ENCODE data around the gene TRIM7.

Gene TRIM7

DNA sequence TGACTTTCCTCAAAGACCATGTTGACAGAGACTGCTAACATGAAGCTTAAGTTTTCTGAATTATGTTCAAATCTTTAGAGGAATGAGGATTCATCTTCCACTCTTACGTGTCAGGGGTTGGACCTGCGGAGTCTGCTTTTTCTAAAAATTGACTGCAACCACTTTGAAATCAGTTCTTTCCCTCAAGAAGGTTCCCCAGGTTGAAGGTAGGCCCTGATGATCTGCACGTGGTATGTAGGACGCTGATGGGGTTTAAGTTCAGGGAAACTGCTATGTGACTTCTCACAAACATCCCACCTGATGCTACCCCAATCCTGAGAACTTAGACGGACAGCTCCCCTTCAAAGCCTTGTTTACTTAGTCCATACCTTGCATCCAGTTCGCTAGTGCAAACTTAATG, 31.5 kb upstream of the TRIM7 start:
- no peak overlapping the region for H3K4me3 ChIP-seq (ENCODE audit: low read length)

DNA sequence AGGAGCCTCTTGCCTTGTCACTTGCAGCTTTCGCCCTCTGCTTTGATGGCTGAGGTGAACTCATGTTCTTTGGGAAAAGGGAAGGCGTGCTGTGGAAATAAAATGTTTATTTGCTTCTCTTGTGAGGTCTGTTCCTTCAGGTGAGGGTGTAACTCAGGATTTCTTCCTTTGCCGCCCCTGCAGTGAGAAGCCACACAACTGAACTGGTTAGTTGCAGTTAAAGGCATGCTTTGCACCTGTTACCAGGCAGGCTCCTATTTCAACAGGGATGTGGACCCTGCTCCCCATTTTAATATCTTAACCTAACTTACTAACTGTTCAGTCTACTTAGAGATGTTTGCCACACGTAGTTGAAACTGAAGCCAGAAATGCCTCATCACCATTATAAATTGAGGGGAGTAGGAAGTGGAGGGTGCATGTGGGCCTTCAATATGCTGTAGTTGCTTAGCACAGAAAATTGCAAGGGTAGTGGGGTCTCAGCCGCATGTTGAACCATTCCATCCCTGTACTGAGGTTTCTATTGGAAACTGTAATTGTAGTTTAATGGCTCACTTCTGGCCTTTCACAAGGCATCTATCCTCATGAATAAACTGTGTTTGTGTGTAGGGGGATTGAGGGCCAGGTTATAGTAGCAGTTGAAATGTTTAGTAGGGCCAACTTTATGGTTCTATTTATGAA, 30.8 kb upstream of the TRIM7 start:
- TF ChIP-seq ZNF274 (IDR thresholded peaks at IDR 0.05; ENCODE audit: low read depth, low read length), result no peak
- no peak overlapping the region for H3K4me3 ChIP-seq (ENCODE audit: low read length)

More for the DNA sequence above, 31.5 kb upstream of the TRIM7 start:
- TF ChIP-seq ZNF274 (IDR thresholded peaks at IDR 0.05; ENCODE audit: low read depth, low read length), result no peak

DNA sequence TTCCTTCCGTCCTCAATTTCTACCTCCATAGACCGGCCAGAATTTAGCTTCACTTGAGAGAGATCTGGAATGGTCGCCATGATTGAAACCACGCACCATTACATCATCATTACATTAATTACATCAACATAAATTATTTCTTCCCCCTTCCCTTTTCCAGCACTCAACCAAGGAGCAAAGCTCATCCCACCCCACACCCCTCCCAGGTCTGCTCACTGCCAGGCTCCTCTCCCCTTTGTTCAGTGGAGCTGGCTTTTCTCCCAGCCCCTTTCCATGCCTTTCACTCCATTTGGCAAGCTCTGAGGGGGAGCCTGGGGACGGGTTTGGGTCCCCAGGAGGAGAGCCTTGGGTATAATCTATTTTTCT, 30.3 kb upstream of the TRIM7 start:
- TF ChIP-seq ZNF274 (IDR thresholded peaks at IDR 0.05; ENCODE audit: low read depth, low read length), result no peak
- H3K4me3 ChIP-seq (ENCODE audit: low read length), result no peak overlapping the region

- H3K4me3 ChIP-seq (ENCODE audit: low read length), result no peak overlapping the region
- TF ChIP-seq ZNF274 (IDR thresholded peaks at IDR 0.05; ENCODE audit: low read depth, low read length), result no peak
These were observed 29.7 kb upstream of the TRIM7 start for GRCh38 chr5:181234455-181235306.

- TF ChIP-seq ZNF274 (IDR thresholded peaks at IDR 0.05; ENCODE audit: low read depth, low read length), result no peak
These were observed 28.9 kb upstream of the TRIM7 start for GRCh38 chr5:181233801-181234454.

GRCh38 chr5:181233088-181233800, 28.2 kb upstream of the TRIM7 start:
- no peak overlapping the region for H3K4me3 ChIP-seq (ENCODE audit: low read length)
- no peak for TF ChIP-seq ZNF274 (IDR thresholded peaks at IDR 0.05; ENCODE audit: low read depth, low read length)

More at GRCh38 chr5:181233801-181234454, 28.9 kb upstream of the TRIM7 start:
- H3K4me3 ChIP-seq (ENCODE audit: low read length), result no peak overlapping the region

DNA sequence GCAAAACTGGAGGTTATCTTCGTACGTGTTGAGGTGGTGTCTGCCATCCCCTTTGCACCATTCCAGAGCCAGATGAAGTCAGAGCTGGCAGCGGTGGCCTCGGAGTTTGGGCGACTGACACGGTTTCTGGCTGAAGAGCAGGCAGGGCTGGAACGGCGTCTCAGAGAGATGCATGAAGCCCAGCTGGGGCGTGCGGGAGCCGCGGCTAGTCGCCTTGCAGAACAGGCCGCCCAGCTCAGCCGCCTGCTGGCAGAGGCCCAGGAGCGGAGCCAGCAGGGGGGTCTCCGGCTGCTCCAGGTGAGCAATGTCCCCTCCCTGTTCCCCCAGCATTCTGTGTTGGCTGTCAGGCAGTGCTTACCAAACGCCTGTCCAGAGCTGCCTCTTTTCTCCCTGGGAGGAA, 27.6 kb upstream of the TRIM7 start:
- TF ChIP-seq ZNF274 (IDR thresholded peaks at IDR 0.05; ENCODE audit: low read depth, low read length), result no peak
- H3K4me3 ChIP-seq (ENCODE audit: low read length), result no peak overlapping the region

DNA sequence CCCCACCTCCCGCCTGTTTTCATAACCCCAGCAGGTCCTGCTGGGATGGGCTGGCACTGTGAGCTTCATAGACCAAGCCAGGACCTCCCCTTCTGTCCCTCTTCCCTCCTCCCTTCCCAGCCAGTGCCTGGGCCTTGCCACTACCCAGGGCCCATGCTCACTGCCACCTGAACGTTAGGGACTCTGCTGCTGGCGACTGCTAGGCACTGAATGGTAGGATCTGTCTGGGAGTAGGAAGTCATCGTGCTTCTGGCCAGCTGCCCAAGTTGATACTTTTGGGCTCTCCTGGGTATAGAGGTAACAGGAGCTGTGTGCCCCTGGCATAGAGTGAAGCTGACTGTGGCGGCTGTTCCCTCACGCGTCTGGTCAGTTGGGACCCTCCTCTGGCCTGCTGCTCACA, 26.4 kb upstream of the TRIM7 start:
- no peak for TF ChIP-seq ZNF274 (IDR thresholded peaks at IDR 0.05; ENCODE audit: low read depth, low read length)
- H3K4me3 ChIP-seq (ENCODE audit: low read length), result no peak overlapping the region

- H3K4me3 ChIP-seq (ENCODE audit: low read length), result no peak overlapping the region
- no peak for TF ChIP-seq ZNF274 (IDR thresholded peaks at IDR 0.05; ENCODE audit: low read depth, low read length)
These were observed 25.6 kb upstream of the TRIM7 start for GRCh38 chr5:181230551-181230950.

DNA sequence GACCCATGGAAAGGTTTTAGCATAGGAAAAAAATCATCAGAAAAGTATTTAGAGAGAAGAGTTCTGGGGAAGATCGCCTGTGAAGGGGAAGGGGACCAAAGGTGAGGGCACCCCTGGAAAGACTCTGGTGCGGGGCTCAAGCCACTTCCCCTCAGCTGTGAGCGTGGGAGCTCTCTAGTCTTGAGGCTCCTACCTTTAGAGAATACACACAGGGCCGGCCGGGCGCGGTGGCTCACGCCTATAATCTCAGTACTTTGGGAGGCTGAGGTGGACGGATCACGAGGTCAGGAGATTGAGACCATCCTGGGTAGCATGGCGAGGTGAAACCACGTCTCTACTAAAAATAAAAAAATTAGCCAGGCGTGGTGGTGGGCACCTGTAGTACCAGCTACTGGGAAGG, 25.0 kb upstream of the TRIM7 start:
- H3K4me3 ChIP-seq (ENCODE audit: low read length), result no peak overlapping the region
- TF ChIP-seq ZNF274 (IDR thresholded peaks at IDR 0.05; ENCODE audit: low read depth, low read length), result no peak

GRCh38 chr5:181224390-181225229, 19.6 kb upstream of the TRIM7 start:
- TF ChIP-seq ZNF274 (IDR thresholded peaks at IDR 0.05; ENCODE audit: low read depth, low read length), result no peak
- peak overlapping the region; percentile 84 for H3K4me3 ChIP-seq (ENCODE audit: low read length)

GRCh38 chr5:181223729-181224389, 18.9 kb upstream of the TRIM7 start:
- peak overlapping the region; percentile 84 for H3K4me3 ChIP-seq (ENCODE audit: low read length)

More at GRCh38 chr5:181223729-181224389, 18.9 kb upstream of the TRIM7 start:
- TF ChIP-seq ZNF274 (IDR thresholded peaks at IDR 0.05; ENCODE audit: low read depth, low read length), result no peak

Data from GM08714 (cell line).